HG03342 (cell line): Measurements from ENCODE around the gene CBX1.

ENCODE experiments used
- ATAC-seq: cut with Tn5 transposase; IDR thresholded peaks from one replicate; pipeline ENCODE4 v1.9.1; 2021; ENCODE audit warnings: mild to moderate bottlenecking, moderate library complexity; ENCODE audit not compliant: unreplicated experiment

Gene CBX1

DNA sequence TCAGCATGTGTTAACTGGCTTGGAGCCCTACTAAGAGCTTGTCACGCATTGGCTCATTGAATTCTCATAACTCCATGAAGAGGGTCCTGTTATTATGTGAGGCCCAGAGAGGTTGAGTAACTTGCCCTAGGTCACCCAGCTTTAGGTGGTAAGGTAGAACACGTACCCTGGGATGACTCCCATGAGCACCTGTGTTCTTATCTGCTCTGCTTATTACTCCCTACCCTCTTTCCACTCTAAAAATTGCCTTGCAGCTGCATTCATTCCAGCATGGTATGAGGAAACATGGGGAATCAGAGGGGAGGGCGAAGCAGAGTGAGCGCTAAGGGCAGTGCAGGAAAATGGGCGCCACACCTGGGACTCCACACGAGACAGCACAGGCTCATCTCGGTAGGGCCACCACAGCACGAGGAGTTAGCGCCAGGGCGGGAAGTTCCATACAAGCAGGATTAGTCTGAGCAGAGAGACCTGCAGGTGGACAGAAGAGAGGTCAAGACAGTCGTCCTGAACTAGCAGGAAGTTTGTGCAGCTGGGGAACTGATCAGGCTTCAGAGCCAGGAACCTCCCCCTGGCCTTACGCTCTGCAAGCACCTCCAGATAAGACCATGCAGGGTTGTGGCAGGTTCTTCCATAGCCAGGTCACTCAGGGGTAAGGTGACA, 73.8 kb downstream of the CBX1 start:
- ATAC-seq = no peak

DNA sequence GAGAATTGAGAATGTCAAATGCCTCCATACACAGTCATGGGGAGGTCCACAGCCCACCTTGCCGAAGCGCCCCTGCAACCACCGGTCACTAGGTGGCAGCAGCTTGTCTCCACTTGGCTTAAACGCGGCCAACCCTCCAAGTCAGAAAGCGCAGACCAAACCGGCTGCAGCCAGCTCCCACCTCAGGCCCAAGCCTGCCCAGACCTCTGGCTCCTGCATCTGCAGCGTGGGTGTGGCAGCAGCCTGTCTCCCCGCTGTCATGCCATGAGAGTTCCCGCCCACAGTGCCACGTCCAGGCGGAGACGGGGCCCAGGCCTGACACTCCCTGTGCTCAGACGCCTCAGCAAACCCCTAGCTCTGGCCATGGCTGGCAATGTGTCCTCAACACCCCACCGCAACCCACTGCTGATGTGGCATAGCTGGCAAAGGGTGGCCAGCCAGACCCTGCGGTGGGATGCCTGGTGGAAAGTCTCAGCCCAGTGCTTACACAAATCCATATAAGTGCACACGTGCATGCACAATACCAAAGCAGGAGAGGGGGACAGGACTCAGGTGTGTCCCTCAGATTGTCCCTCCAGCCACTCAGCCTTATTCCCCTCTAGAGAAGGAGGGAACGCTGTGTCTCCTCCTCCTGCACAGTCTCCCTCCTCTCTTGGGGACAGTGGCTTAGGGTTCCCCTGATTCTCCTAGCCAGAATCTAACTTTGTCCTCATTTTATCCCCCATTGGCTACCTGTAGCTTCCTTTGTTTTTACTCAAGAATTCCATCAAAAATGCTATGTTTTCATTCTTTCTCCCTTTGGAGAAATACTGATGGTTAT, 74.6 kb downstream of the CBX1 start:
- no peak for ATAC-seq

DNA sequence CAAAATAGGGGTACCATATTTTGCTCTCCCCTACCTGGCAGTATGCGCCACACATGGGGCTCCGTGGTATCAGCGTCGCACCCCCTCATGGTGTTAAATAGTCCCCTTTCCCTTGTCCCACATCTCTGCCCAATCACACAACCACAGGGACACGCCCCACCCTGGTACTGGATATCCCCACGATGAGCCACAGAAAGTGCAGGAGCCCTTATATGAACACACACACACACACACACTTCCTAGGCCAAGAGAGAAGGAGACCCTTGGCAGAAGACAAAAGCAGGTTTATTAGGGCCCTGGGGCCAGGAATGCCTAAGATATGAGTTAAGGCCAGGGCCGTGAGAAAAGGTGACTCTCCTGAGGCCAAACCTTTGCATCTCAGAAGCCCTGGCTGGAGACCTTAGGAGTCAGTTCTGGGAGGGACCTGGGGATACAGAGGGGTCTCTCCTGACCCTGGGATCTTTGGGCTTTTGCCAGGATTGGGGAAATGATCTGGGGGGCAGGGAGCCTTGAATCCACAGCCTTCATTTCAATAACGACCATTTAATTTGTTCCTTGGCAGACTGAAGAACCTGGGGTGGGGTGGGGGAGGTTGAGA, 75.3 kb downstream of the CBX1 start:
- no peak for ATAC-seq

DNA sequence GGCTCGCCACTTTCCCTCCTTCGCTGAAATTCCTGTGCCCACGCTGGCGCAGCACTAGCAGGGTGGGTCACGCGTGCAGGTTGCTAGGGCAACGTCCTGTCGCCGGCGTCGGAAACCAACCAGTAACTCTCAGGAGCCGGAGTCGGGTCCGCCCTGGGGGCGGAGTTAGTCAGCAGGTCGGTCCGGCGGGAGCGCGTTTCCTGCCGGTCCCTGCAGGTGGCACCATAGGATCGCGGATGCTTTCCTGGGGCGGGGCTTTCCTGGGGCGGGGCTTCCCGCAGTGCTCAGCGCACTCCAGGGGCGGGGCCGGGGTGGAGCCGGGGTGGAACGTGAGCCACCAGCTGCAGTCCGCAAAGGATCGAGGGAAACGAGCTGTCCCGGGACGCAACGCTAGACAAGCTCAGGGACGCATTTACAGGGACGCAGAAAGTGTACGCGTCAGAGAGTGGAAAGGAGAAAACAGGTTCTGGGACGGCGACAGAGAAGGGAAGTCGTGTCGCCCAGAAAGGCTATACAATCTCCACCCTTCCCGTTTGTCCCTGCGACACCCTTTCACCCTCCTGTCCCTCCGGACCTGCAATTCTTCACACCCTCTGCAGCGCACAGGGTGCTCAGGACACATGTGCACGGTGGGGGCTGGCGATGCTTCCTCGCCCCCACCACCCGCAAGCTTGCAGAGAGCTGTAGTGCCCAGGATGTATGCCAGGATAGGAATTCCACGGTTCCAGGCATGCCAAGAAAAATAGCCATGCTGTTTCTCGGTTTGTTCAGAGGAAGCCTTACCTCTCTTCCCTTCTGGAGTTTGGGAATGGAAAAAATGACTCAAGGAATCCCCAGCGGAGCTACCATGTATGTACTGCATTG, 76.0 kb downstream of the CBX1 start:
- ATAC-seq = peak; percentile 87

DNA sequence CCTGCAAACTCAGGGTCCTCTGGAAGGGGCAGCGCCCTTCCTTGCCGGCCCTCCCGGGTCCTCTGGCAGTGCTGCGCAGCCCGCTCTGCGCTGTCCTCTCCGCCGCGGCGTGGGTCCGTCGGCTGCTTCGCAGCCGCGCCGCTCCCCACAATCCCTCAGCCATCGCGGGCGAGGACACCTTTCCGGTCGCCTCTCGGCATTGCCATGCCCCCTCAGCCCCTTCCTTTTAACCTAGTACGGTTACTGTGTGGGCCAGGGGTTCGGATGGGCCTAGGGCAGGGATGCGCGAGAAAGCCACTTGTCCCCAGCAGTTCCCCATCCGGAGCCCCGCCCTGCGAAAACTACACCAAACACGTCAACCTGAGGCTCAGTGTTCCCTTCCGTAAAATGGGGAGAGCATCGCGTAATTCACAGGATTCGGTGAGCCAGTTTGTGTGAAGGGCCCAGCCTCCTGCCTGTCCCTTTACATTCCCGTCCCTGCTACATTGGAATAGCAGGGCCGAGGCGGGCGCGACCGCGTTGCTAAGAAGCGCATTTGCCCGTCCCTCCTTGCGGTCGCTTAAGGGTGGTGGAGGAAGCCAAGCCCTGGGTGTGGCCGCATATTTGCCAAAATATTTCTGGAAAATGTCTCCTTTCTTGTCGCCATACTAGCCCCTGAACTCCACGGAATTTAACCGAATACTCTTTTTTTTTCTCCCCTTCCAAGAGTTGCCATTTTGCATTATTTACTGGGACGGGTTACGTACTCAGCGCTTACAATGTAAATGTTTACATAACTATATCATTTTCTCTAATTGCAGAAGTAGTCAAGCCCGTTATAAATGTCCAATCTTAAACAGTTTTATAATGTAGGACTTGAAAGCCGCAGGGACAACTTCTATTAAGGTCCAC, 76.9 kb downstream of the CBX1 start:
- ATAC-seq = peak; percentile 2

DNA sequence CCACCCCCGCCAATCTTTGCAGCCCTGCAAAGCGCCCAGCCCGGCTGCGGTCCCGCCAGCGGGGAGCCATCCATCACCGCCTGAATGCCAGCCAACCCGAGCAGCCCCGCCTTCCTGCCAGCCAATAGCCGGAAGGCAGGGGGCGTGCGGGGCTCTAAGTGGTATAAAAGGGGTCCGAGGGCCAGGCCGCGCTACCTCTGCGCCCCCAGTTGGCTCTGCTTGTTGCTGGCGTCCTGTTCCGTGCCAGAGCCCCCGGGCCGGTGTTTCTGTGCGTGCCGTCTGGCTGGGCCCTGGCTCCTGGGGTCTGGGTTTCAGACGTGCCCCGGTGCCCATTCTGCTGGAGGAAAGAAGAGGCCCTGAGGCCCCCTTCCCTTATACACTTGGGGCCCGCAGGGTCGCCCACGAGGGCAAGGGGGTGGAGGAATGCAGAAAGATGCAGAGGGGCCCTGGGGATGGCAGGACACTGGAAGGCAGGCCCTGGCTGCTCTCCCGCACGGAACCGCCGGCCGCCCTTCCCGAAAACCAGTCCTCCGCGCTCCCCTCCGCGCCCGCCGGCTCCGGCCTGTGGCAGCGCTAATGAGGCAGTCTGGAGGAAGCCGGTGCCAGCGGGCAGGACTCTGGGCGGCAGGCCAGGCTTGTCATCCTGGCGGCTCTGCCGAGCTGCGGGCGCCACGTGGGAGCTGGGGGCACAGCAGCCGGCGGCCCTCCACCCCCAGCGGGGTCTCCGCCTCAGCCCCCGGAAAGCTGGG, 77.7 kb downstream of the CBX1 start:
- no peak for ATAC-seq

DNA sequence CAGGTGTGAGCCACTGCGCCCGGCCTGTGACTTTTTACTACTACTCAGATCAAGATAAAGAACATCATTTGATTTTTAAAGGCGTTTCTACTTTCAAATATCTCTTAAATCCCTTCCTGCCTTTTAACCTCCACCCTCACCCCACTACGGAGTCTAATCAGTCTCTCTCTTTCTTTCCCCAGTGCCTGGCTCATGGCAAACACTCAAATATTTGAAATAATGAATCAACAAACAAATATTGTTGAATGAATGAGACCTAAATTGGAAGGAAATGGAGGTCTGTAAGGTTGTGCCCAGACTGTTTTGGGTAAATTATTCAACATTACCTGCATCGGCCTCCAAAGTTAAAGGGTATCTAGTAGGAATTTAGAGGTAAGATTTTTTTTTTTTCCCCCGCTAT, 78.4 kb downstream of the CBX1 start:
- no peak for ATAC-seq

DNA sequence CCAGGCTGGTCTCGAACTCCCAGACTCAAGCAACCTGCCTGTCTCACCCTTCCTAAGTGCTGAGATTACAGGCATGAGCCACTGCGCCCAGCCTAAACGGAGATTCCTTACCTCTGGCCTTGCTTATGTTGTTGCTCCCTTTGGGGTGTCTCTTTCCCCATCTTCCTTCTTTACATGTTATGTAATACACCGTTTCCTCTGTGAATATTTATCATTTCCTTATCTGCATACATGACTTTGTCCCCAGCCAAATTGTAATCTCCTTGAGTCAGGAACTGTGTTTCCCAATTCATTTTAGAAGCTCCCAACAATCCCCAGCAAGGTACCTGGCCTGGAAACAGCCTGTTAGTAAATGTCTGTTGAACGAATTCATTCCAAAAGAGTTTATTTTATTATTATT, 79.3 kb downstream of the CBX1 start:
- ATAC-seq = no peak
